Measurements from ENCODE around the gene BCOR.

- TF ChIP-seq CTCF (IDR thresholded peaks at IDR 0.05; ENCODE audit: insufficient read depth, low read length, poor library complexity, severe bottlenecking) (no peak), EZH2phosphoT487 (conservative IDR thresholded peaks at IDR 0.05; ENCODE audit: low read length) (no peak)
These were observed 84.2 kb downstream of the BCOR start for GRCh38 chrX:40013266-40014195.
